Esophagus (tissue), 2 donors: ENCODE data around the gene LAMC3. TPM values are rescaled to one million over a fixed set of nuclear protein-coding genes. Genes with fewer than 3 reads are reported as not detected.

ENCODE experiments used
- H3K27ac ChIP-seq, 2 donors: one replicate each; pipeline ENCODE4 v1.5.1; 2013; ENCODE audit warnings: low read depth in 2 of 2, mild to moderate bottlenecking in 2 of 2, inconsistent platforms in 1 of 2, low read length in 1 of 2, moderate library complexity in 1 of 2
- H3K27me3 ChIP-seq, 2 donors: one replicate each; pipeline ENCODE4 v1.6.1; 2013; ENCODE audit warnings: low read length in 2 of 2, control low read depth in 1 of 2, mild to moderate bottlenecking in 1 of 2; ENCODE audit not compliant: insufficient read depth in 2 of 2, control insufficient read depth in 1 of 2
- H3K36me3 ChIP-seq, 2 donors: one replicate each; pipeline ENCODE4 v1.6.1; 2013; ENCODE audit warnings: low read length in 1 of 2; ENCODE audit not compliant: control insufficient read depth in 2 of 2, insufficient read depth in 2 of 2
- H3K4me1 ChIP-seq, 2 donors: one replicate each; pipeline ENCODE4 v1.6.1; 2013; ENCODE audit warnings: low read length in 1 of 2; ENCODE audit not compliant: control insufficient read depth in 2 of 2, insufficient read depth in 2 of 2
- H3K4me3 ChIP-seq, 2 donors: one replicate each; pipeline ENCODE4 v1.5.1; 2013; ENCODE audit warnings: low read length in 2 of 2, mild to moderate bottlenecking in 2 of 2, low read depth in 1 of 2, moderate library complexity in 1 of 2
- H3K9me3 ChIP-seq, 2 donors: one replicate each; pipeline ENCODE4 v1.6.1; 2013; ENCODE audit warnings: mild to moderate bottlenecking in 2 of 2, low read depth in 1 of 2, low read length in 1 of 2, moderate library complexity in 1 of 2; ENCODE audit not compliant: control insufficient read depth in 2 of 2, insufficient read depth in 1 of 2
- WGBS, 2 donors: extraction: QIAGEN DNeasy Blood & Tissue Kit; methylation state at CpG; one replicate each; pipeline ENCODE4 v1.1.7; 2013; 5-methylcytosine and 5-hydroxymethylcytosine counted together
- polyA plus RNA-seq, 2 donors: library from polyadenylated mRNA; stranded (reverse); fragments of 200-250 nt; gene quantifications; one replicate each; pipeline ENCODE4 v1.2.3, GENCODE V29; 2013
- donor health status: healthy with polysubstance abuse.
- donor health status: Bipolar disorder and iron deficiency.

Gene LAMC3
- polyA plus RNA-seq, 2 donors, result 1.1 to 1.2 TPM

- Histone ChIP-seq H3K27me3 (peaks cover 0 to 2% of the 10 kb centered on the region in 2 donors), H3K4me1 (peaks cover 2 to 8% of the 10 kb centered on the region in 2 donors), H3K4me3 (no peak overlapping the region), H3K9me3 (no peaks in the 10 kb centered on the region), H3K36me3 (no peaks in the 10 kb centered on the region), H3K27ac (no peak overlapping the region)
- 89% methylated on average over 19 of the region's 19 CpGs for WGBS, 2 donors
These were observed 29.5 kb downstream of the LAMC3 start for GRCh38 chr9:131038256-131039128.

- no peaks in the 10 kb centered on the region for H3K9me3 ChIP-seq
- H3K4me1 ChIP-seq, result peaks cover 2 to 8% of the 10 kb centered on the region in 2 donors
- no peaks in the 10 kb centered on the region for H3K36me3 ChIP-seq
- 76 to 80% methylated on average over 18 of the region's 18 CpGs for WGBS, 2 donors
- no peak overlapping the region for H3K4me3 ChIP-seq
- no peak overlapping the region for H3K27ac ChIP-seq
- H3K27me3 ChIP-seq, result peaks cover 0 to 2% of the 10 kb centered on the region in 2 donors
These were observed 30.4 kb downstream of the LAMC3 start for GRCh38 chr9:131039129-131039954.

GRCh38 chr9:131042666-131043065 lies 33.7 kb downstream of the LAMC3 start:
- Histone ChIP-seq H3K4me1 (peaks cover 2 to 4% of the 10 kb centered on the region in 2 donors), H3K36me3 (no peaks in the 10 kb centered on the region), H3K4me3 (no peak overlapping the region), H3K27me3 (no peaks in the 10 kb centered on the region), H3K9me3 (no peaks in the 10 kb centered on the region), H3K27ac (no peak overlapping the region)

GRCh38 chr9:131043087-131043486 lies 34.1 kb downstream of the LAMC3 start:
- no peaks in the 10 kb centered on the region for H3K36me3 ChIP-seq
- H3K27ac ChIP-seq, result no peak overlapping the region
- no peak overlapping the region for H3K4me3 ChIP-seq
- 55 to 70% methylated on average over 2 of the region's 2 CpGs for WGBS, 2 donors
- H3K9me3 ChIP-seq, result no peaks in the 10 kb centered on the region
- H3K27me3 ChIP-seq, result no peaks in the 10 kb centered on the region
- H3K4me1 ChIP-seq, result peaks cover under 1 to 1% of the 10 kb centered on the region in 2 donors

GRCh38 chr9:131043646-131044045 lies 34.7 kb downstream of the LAMC3 start:
- H3K27ac ChIP-seq, result no peak overlapping the region
- H3K4me3 ChIP-seq, result no peak overlapping the region
- H3K36me3 ChIP-seq, result no peaks in the 10 kb centered on the region
- H3K4me1 ChIP-seq, result no peaks in the 10 kb centered on the region
- no peaks in the 10 kb centered on the region for H3K27me3 ChIP-seq
- WGBS, 2 donors, result 60 to 61% methylated on average over 6 of the region's 6 CpGs
- H3K9me3 ChIP-seq, result no peaks in the 10 kb centered on the region

- Histone ChIP-seq H3K4me1 (no peaks in the 10 kb centered on the region), H3K27ac (no peak overlapping the region), H3K4me3 (no peak overlapping the region), H3K9me3 (no peaks in the 10 kb centered on the region), H3K36me3 (no peaks in the 10 kb centered on the region), H3K27me3 (no peaks in the 10 kb centered on the region)
- WGBS, 2 donors, result 72 to 76% methylated on average over 16 of the region's 16 CpGs
These were observed 36.5 kb downstream of the LAMC3 start for GRCh38 chr9:131045300-131046092.

- Histone ChIP-seq H3K27me3 (no peaks in the 10 kb centered on the region), H3K36me3 (no peaks in the 10 kb centered on the region), H3K9me3 (no peaks in the 10 kb centered on the region), H3K4me3 (no peak overlapping the region), H3K4me1 (no peaks in the 10 kb centered on the region), H3K27ac (no peak overlapping the region)
- 95 to 97% methylated on average over 3 of the region's 3 CpGs for WGBS, 2 donors
These were observed 37.1 kb downstream of the LAMC3 start for GRCh38 chr9:131046093-131046380.

GRCh38 chr9:131046581-131047202 lies 37.7 kb downstream of the LAMC3 start:
- 15% methylated on average over 34 to 35 of the region's 35 CpGs for WGBS, 2 donors
- Histone ChIP-seq H3K4me3 (no peak overlapping the region), H3K27me3 (no peaks in the 10 kb centered on the region), H3K36me3 (no peaks in the 10 kb centered on the region), H3K4me1 (no peaks in the 10 kb centered on the region), H3K27ac (no peak overlapping the region), H3K9me3 (no peaks in the 10 kb centered on the region)

- Histone ChIP-seq H3K9me3 (no peaks in the 10 kb centered on the region), H3K27ac (no peak overlapping the region), H3K27me3 (no peaks in the 10 kb centered on the region), H3K4me3 (no peak overlapping the region), H3K4me1 (no peaks in the 10 kb centered on the region), H3K36me3 (no peaks in the 10 kb centered on the region)
- WGBS, 2 donors, result 46 to 55% methylated on average over 6 of the region's 6 CpGs
These were observed 39.4 kb downstream of the LAMC3 start for GRCh38 chr9:131048332-131048731.
